ENCODE results near the gene RAB5B.

- TF ChIP-seq ZBTB20 (tag by site-specific recombination; IDR thresholded peaks at IDR 0.05) (no peak), ZNF555 (tag by site-specific recombination; conservative IDR thresholded peaks at IDR 0.05) (no peak)
These were observed 16.6 kb upstream of the RAB5B start for GRCh38 chr12:55957106-55957859.
